Smooth muscle cell (in vitro differentiated cells): Measurements from ENCODE around the gene UGT1A5. TPM values are rescaled to one million over a fixed set of nuclear protein-coding genes. Genes with fewer than 3 reads are reported as not detected.

Experiments
- DNase-seq: peaks from one replicate; lab custom pipeline; 2025; ENCODE audit not compliant: unreplicated experiment; lab: John Stamatoyannopoulos, UW
- H2AFZ ChIP-seq: fragments of 200-600 bp; sonication (generic); 2 replicates; pipeline ENCODE4 v1.6.0; 2016; ENCODE audit warnings: antibody characterized with exemption, low read depth, mild to moderate bottlenecking
- H3F3A ChIP-seq: fragments of 200-600 bp; sonication (generic); 2 replicates; pipeline ENCODE4 v1.6.0; 2017; ENCODE audit warnings: antibody characterized with exemption, low read depth
- H3K27ac ChIP-seq: fragments of 200-600 bp; sonication (generic); 2 replicates; pipeline ENCODE4 v1.5.1; 2016; ENCODE audit warnings: low read depth, mild to moderate bottlenecking
- H3K27me3 ChIP-seq: fragments of 200-600 bp; sonication (generic); 2 replicates; pipeline ENCODE4 v1.6.1; 2016; ENCODE audit warnings: low read depth, mild to moderate bottlenecking
- H3K36me3 ChIP-seq: fragments of 200-600 bp; sonication (generic); 2 replicates; pipeline ENCODE4 v1.5.1; 2016; ENCODE audit warnings: low read depth
- H3K4me1 ChIP-seq: fragments of 200-600 bp; sonication (generic); 2 replicates; pipeline ENCODE4 v1.5.1; 2016; ENCODE audit warnings: low read depth
- H3K4me2 ChIP-seq: fragments of 200-600 bp; sonication (generic); 2 replicates; pipeline ENCODE4 v1.6.0; 2016; ENCODE audit warnings: mild to moderate bottlenecking
- H3K4me3 ChIP-seq: fragments of 200-600 bp; sonication (generic); 2 replicates; pipeline ENCODE4 v1.5.1; 2016; ENCODE audit warnings: mild to moderate bottlenecking
- H3K79me2 ChIP-seq: fragments of 200-600 bp; sonication (generic); 2 replicates; pipeline ENCODE4 v1.6.0; 2016; ENCODE audit warnings: low read depth, mild to moderate bottlenecking
- H3K9ac ChIP-seq: fragments of 200-600 bp; sonication (generic); 2 replicates; pipeline ENCODE4 v1.6.0; 2016; ENCODE audit warnings: low read depth
- H3K9me3 ChIP-seq: fragments of 200-600 bp; sonication (generic); replicated peaks from 2 replicates; pipeline ENCODE4 v1.5.1; 2016; ENCODE audit warnings: low read depth
- H4K20me1 ChIP-seq: fragments of 200-600 bp; sonication (generic); 2 replicates; pipeline ENCODE4 v1.6.0; 2016; ENCODE audit warnings: low read depth
- WGBS: methylation state at CpG from one replicate; pipeline ENCODE4 v1.1.7; 2016; ENCODE audit warnings: low lambda C conversion rate; 5-methylcytosine and 5-hydroxymethylcytosine counted together
- polyA plus RNA-seq: library from polyadenylated mRNA; unstranded; fragments of >200 nt; fragmentation: Nextera tagmentation; extraction: Ambion mirVana; gene quantifications from 2 replicates; pipeline ENCODE4 v1.2.1, GENCODE V29; 2016
- total RNA-seq: library from RNA; depleted of rRNA; stranded (reverse); fragments of >200 nt; gene quantifications from 2 replicates; pipeline ENCODE4 v1.2.3, GENCODE V29; 2014
- TF ChIP-seq, protein P1 (sequence below): fragments of 200-600 bp; sonication (generic); IDR thresholded peaks from 2 replicates; pipeline ENCODE4 v1.5.1; 2017; ENCODE audit warnings: borderline replicate concordance, mild to moderate bottlenecking, antibody characterized with exemption; ENCODE audit not compliant: insufficient read depth, poor library complexity, severe bottlenecking

UGT1A5 gene
- total and polyA plus RNA-seq, 2 experiments from 2014 or later = not detected

DNA sequence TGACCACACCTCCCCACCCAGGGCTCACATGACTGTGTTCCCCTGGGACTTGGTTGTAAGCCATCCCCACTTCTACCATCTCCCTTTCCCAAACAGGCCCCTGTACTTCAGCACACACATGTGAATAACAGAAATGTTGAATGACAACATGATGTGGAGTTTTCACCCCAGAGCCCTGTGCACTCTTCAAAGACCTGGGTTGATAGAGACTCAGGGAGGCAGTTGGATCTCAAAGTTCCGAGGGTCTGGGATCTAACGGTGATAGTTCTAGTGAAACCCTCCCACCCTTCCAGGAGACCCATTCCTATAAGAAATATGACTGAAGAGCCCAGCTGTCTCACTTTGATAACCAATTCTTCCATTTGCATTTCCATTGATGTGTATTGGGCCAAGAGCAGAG, 65.3 kb downstream of the UGT1A5 start, which contains the start of gene MROH2A:
Gene MROH2A, plus strand, starts transcription at position 301 of the 400 bp plus-strand sequence. CDS start 1,029 bp downstream, outside the sequence.
- Histone ChIP-seq H3K4me2 (no peak within 1 kb of the TSS), H4K20me1 (no peaks in the 10 kb centered on the region), H2AFZ (no peak within 1 kb of the TSS), H3F3A (no peaks in the 10 kb centered on the region), H3K27me3 (peaks cover 3% of the 10 kb centered on the region), H3K4me3 (no peak within 1 kb of the TSS), H3K36me3 (no peaks in the 10 kb centered on the region), H3K9ac (no peak within 1 kb of the TSS), H3K9me3 (no peaks in the 10 kb centered on the region), H3K4me1 (no peaks in the 10 kb centered on the region), H3K27ac (no peak within 1 kb of the TSS), H3K79me2 (no peaks in the 10 kb centered on the region)
- DNase-seq = no peak
- TF ChIP-seq, protein P1, sequence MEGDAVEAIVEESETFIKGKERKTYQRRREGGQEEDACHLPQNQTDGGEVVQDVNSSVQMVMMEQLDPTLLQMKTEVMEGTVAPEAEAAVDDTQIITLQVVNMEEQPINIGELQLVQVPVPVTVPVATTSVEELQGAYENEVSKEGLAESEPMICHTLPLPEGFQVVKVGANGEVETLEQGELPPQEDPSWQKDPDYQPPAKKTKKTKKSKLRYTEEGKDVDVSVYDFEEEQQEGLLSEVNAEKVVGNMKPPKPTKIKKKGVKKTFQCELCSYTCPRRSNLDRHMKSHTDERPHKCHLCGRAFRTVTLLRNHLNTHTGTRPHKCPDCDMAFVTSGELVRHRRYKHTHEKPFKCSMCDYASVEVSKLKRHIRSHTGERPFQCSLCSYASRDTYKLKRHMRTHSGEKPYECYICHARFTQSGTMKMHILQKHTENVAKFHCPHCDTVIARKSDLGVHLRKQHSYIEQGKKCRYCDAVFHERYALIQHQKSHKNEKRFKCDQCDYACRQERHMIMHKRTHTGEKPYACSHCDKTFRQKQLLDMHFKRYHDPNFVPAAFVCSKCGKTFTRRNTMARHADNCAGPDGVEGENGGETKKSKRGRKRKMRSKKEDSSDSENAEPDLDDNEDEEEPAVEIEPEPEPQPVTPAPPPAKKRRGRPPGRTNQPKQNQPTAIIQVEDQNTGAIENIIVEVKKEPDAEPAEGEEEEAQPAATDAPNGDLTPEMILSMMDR = no peak
- 97% methylated on average over 2 of the region's 2 CpGs for WGBS

GRCh38 chr2:233779722-233780121, 67.0 kb downstream of the UGT1A5 start:
- no peaks in the 10 kb centered on the region for H3K36me3 ChIP-seq

DNA sequence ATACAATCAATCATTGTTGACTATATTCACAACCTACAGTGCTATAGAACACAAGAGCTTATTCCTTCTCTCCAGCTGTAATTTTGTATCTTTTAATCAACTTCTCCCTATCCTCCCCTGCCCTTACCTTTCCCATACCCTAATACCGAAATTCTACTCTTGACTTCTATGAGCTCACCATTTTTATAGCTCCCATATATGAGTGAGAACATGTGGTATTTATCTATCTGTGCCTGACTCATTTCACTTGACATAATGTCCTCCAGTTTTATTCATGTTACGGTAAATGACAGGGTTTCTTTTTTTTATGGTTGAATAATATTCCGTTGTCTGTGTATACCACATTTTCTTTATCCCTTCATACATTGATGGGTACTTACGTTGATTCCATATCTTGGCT, 68.1 kb downstream of the UGT1A5 start:
- DNase-seq = no peak
- Histone ChIP-seq H3K9me3 (no peaks in the 10 kb centered on the region), H2AFZ (no peak overlapping the region), H3K4me3 (no peak overlapping the region), H3K36me3 (no peaks in the 10 kb centered on the region), H3K4me2 (no peak overlapping the region), H4K20me1 (no peaks in the 10 kb centered on the region), H3K27ac (no peak overlapping the region), H3K79me2 (no peaks in the 10 kb centered on the region), H3K4me1 (no peaks in the 10 kb centered on the region), H3K9ac (no peak overlapping the region), H3K27me3 (peaks cover 3% of the 10 kb centered on the region), H3F3A (no peaks in the 10 kb centered on the region)
- 75% methylated on average over 4 of the region's 4 CpGs for WGBS
- TF ChIP-seq, protein P1 = no peak

More at GRCh38 chr2:233779722-233780121, 67.0 kb downstream of the UGT1A5 start:
- Histone ChIP-seq H4K20me1 (no peaks in the 10 kb centered on the region), H3K9me3 (no peaks in the 10 kb centered on the region), H3K27me3 (peaks cover 3% of the 10 kb centered on the region), H3K4me3 (no peak overlapping the region), H2AFZ (no peak overlapping the region), H3F3A (no peaks in the 10 kb centered on the region), H3K79me2 (no peaks in the 10 kb centered on the region), H3K4me1 (no peaks in the 10 kb centered on the region), H3K9ac (no peak overlapping the region), H3K27ac (no peak overlapping the region), H3K4me2 (no peak overlapping the region)
- no peak for DNase-seq
- 83% methylated on average over 4 of the region's 4 CpGs for WGBS
- TF ChIP-seq, protein P1 = no peak

- Histone ChIP-seq H3K27ac (no peak overlapping the region), H2AFZ (no peak overlapping the region), H3K4me3 (no peak overlapping the region), H3K4me1 (no peaks in the 10 kb centered on the region), H3K9ac (no peak overlapping the region), H3K79me2 (no peaks in the 10 kb centered on the region), H3K36me3 (no peaks in the 10 kb centered on the region), H3K9me3 (no peaks in the 10 kb centered on the region), H3F3A (no peaks in the 10 kb centered on the region), H4K20me1 (no peaks in the 10 kb centered on the region), H3K4me2 (no peak overlapping the region), H3K27me3 (no peaks in the 10 kb centered on the region)
- TF ChIP-seq, protein P1 = no peak
- WGBS = 89% methylated on average over 7 of the region's 7 CpGs
- no peak for DNase-seq
Measured at GRCh38 chr2:233789554-233789953, 76.8 kb downstream of the UGT1A5 start.
